ENCODE measurements around the gene C10orf67.
"Not testable (repeated sequence)": the region's sequence is repeated elsewhere in the genome, so short reads cannot be mapped to it uniquely, and the experiment has no call there.

Gene C10orf67

GRCh38 chr10:23311034-23311433, 33.6 kb downstream of the C10orf67 start:
- H3K36me3 ChIP-seq, result no peaks in the 10 kb centered on the region
- no peaks in the 10 kb centered on the region for H3K27me3 ChIP-seq
- no peak overlapping the region for H3K27ac ChIP-seq
- TF ChIP-seq, protein P1, sequence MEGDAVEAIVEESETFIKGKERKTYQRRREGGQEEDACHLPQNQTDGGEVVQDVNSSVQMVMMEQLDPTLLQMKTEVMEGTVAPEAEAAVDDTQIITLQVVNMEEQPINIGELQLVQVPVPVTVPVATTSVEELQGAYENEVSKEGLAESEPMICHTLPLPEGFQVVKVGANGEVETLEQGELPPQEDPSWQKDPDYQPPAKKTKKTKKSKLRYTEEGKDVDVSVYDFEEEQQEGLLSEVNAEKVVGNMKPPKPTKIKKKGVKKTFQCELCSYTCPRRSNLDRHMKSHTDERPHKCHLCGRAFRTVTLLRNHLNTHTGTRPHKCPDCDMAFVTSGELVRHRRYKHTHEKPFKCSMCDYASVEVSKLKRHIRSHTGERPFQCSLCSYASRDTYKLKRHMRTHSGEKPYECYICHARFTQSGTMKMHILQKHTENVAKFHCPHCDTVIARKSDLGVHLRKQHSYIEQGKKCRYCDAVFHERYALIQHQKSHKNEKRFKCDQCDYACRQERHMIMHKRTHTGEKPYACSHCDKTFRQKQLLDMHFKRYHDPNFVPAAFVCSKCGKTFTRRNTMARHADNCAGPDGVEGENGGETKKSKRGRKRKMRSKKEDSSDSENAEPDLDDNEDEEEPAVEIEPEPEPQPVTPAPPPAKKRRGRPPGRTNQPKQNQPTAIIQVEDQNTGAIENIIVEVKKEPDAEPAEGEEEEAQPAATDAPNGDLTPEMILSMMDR (IDR thresholded peaks at IDR 0.05), result no peak
- no peaks in the 10 kb centered on the region for H3K4me1 ChIP-seq (ENCODE audit: control insufficient read depth in 1 of 2, insufficient read depth in 1 of 2, low read depth in 1 of 2, low read length in 1 of 2)
- no peak overlapping the region for H3K4me3 ChIP-seq (ENCODE audit: low read depth in 1 of 2, low read length in 1 of 2)
- H3K9me3 ChIP-seq, result no peaks in the 10 kb centered on the region

DNA sequence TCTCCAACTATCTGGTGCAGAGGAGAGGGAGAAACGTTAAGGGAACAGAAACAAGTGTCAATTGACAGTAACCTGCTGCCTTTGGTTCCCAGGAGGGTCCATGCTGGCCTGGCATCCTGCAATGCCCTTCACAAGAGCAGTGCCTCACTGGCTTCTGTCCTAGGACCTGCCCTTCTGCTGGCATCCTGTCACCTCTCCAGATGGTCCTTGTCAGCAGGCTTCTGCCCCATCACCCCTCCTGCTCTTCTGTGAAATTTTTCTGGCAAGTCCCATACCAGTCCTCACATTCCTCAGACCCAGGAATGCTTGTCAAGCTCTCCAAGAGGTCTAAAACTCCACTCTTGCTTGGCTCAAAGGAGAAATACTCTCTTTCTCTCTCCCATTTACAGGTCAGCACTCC, 34.2 kb downstream of the C10orf67 start:
- H3K4me1 ChIP-seq (ENCODE audit: control insufficient read depth in 1 of 2, insufficient read depth in 1 of 2, low read depth in 1 of 2, low read length in 1 of 2), result no peaks in the 10 kb centered on the region
- H3K27ac ChIP-seq, result no peak overlapping the region
- no peak overlapping the region for H3K4me3 ChIP-seq (ENCODE audit: low read depth in 1 of 2, low read length in 1 of 2)
- H3K36me3 ChIP-seq, result no peaks in the 10 kb centered on the region
- TF ChIP-seq, protein P1 (IDR thresholded peaks at IDR 0.05), result no peak
- no peaks in the 10 kb centered on the region for H3K27me3 ChIP-seq
- H3K9me3 ChIP-seq, result no peaks in the 10 kb centered on the region

- not testable (repeated sequence) for H3K9me3 ChIP-seq; H3K27me3 ChIP-seq; H3K4me3 ChIP-seq (ENCODE audit: low read depth in 1 of 2, low read length in 1 of 2); H3K4me1 ChIP-seq (ENCODE audit: control insufficient read depth in 1 of 2, insufficient read depth in 1 of 2, low read depth in 1 of 2, low read length in 1 of 2); H3K36me3 ChIP-seq; H3K27ac ChIP-seq
Observed at GRCh38 chr10:23299961-23300360, 44.6 kb downstream of the C10orf67 start.

- no peaks in the 10 kb centered on the region for H3K36me3 ChIP-seq
- no peak overlapping the region for H3K4me3 ChIP-seq (ENCODE audit: low read depth in 1 of 2, low read length in 1 of 2)
- H3K27ac ChIP-seq, result no peak overlapping the region
- TF ChIP-seq, protein P1 (IDR thresholded peaks at IDR 0.05), result no peak
- H3K4me1 ChIP-seq (ENCODE audit: control insufficient read depth in 1 of 2, insufficient read depth in 1 of 2, low read depth in 1 of 2, low read length in 1 of 2), result no peaks in the 10 kb centered on the region
- no peaks in the 10 kb centered on the region for H3K9me3 ChIP-seq
- peaks cover 48% of the 10 kb centered on the region for H3K27me3 ChIP-seq
Observed at GRCh38 chr10:23294638-23295247, 49.9 kb downstream of the C10orf67 start.

GRCh38 chr10:23293973-23294590, 50.5 kb downstream of the C10orf67 start:
- no peaks in the 10 kb centered on the region for H3K4me1 ChIP-seq (ENCODE audit: control insufficient read depth in 1 of 2, insufficient read depth in 1 of 2, low read depth in 1 of 2, low read length in 1 of 2)
- H3K27ac ChIP-seq, result no peak overlapping the region
- no peaks in the 10 kb centered on the region for H3K9me3 ChIP-seq
- H3K36me3 ChIP-seq, result no peaks in the 10 kb centered on the region
- peaks cover 51% of the 10 kb centered on the region for H3K27me3 ChIP-seq
- H3K4me3 ChIP-seq (ENCODE audit: low read depth in 1 of 2, low read length in 1 of 2), result no peak overlapping the region
- TF ChIP-seq, protein P1 (IDR thresholded peaks at IDR 0.05), result no peak

- H3K4me3 ChIP-seq (ENCODE audit: low read depth in 1 of 2, low read length in 1 of 2), result no peak overlapping the region
- no peaks in the 10 kb centered on the region for H3K36me3 ChIP-seq
- H3K27ac ChIP-seq, result no peak overlapping the region
- peaks cover 51% of the 10 kb centered on the region for H3K27me3 ChIP-seq
- TF ChIP-seq, protein P1 (IDR thresholded peaks at IDR 0.05), result no peak
- H3K9me3 ChIP-seq, result no peaks in the 10 kb centered on the region
- H3K4me1 ChIP-seq (ENCODE audit: control insufficient read depth in 1 of 2, insufficient read depth in 1 of 2, low read depth in 1 of 2, low read length in 1 of 2), result no peaks in the 10 kb centered on the region
Observed at GRCh38 chr10:23293145-23293724, 51.4 kb downstream of the C10orf67 start.

All from neutrophil (primary cell).